ENCODE results near the gene VIT.

- TF ChIP-seq CTCF (IDR thresholded peaks at IDR 0.05; ENCODE audit: insufficient read depth, low read length, poor library complexity, severe bottlenecking) = no peak
- no peak for TF ChIP-seq EZH2phosphoT487 (conservative IDR thresholded peaks at IDR 0.05; ENCODE audit: low read length)
Measured at GRCh38 chr2:36701918-36702317, 5.4 kb downstream of the VIT start.

Measured in SU-DHL-6 (cell line).